K562 (cell line): Measurements from ENCODE around the gene RAI1. TPM values are rescaled to one million over a fixed set of nuclear protein-coding genes. Genes with fewer than 3 reads are reported as not detected.

Experiments used
- CBFB ChIP-seq: sonication (generic); formaldehyde crosslinking; IDR thresholded peaks from 2 replicates; pipeline ENCODE4 v1.4.0; 2020; ENCODE audit warnings: mild to moderate bottlenecking, missing genetic modification reagents
- CGGBP1 ChIP-seq: fragments of 250-450 bp; sonication (Bioruptor Pico); IDR thresholded peaks from 2 replicates; pipeline ENCODE4 v1.9.0; 2021; ENCODE audit warnings: mild to moderate bottlenecking
- E2F8 ChIP-seq: fragments of 450-650 bp; IDR thresholded peaks from 2 replicates; pipeline ENCODE4 v1.7.1; 2018; ENCODE audit warnings: mild to moderate bottlenecking, low read depth; ENCODE audit not compliant: partially characterized antibody
- FUS ChIP-seq: fragments of 200-400 bp; formaldehyde crosslinking; optimal IDR thresholded peaks from 2 replicates; pipeline ENCODE3; 2017; ENCODE audit warnings: low read depth, low read length
- HDGF ChIP-seq: fragments of 450-650 bp; IDR thresholded peaks from 2 replicates; pipeline ENCODE4 v1.6.1; 2016
- KDM1A ChIP-seq, 2 experiments: fragments of 450-650 bp; IDR thresholded peaks; 2 replicates each; pipeline ENCODE4 v1.6.1; 2016; ENCODE audit warnings: mild to moderate bottlenecking in 2 of 2
- MLLT1 ChIP-seq, 2 experiments: fragments of 450-650 bp; IDR thresholded peaks; 2 replicates each; pipeline ENCODE4 v1.6.1; 2016
- NR0B1 ChIP-seq: fragments of 450-650 bp; IDR thresholded peaks from one replicate; pipeline ENCODE4 v1.6.1; 2018; ENCODE audit warnings: mild to moderate bottlenecking, moderate library complexity; ENCODE audit not compliant: partially characterized antibody
- PURB ChIP-seq: sonication (generic); formaldehyde crosslinking; IDR thresholded peaks from 2 replicates; pipeline ENCODE4 v1.9.0; 2021; ENCODE audit warnings: low read depth, mild to moderate bottlenecking, missing genetic modification reagents
- RBM22 ChIP-seq: fragments of 200-400 bp; formaldehyde crosslinking; IDR thresholded peaks from 2 replicates; pipeline ENCODE4 v1.6.1; 2018; ENCODE audit warnings: low read length, low read depth; ENCODE audit not compliant: poor library complexity, severe bottlenecking
- SRSF7 ChIP-seq: fragments of 200-400 bp; formaldehyde crosslinking; optimal IDR thresholded peaks from 2 replicates; pipeline ENCODE3; 2017; ENCODE audit warnings: mild to moderate bottlenecking, low read depth, low read length
- TCF7L2 ChIP-seq: fragments of 150-350 bp; IDR thresholded peaks from 2 replicates; pipeline ENCODE4 v1.6.1; 2016; ENCODE audit warnings: low read depth, mild to moderate bottlenecking, low read length, moderate library complexity
- TEAD2 ChIP-seq: fragments of 450-650 bp; IDR thresholded peaks from 2 replicates; pipeline ENCODE4 v1.6.1; 2016; ENCODE audit warnings: missing genetic modification characterization, control low read depth, missing compliant biosample characterization
- TFAP4 ChIP-seq: sonication (generic); formaldehyde crosslinking; IDR thresholded peaks from 2 replicates; pipeline ENCODE4 v1.8.0; 2022; ENCODE audit warnings: missing genetic modification reagents, mild to moderate bottlenecking, moderate library complexity, borderline replicate concordance
- YBX1 ChIP-seq: fragments of 450-650 bp; IDR thresholded peaks from 2 replicates; pipeline ENCODE4 v1.7.1; 2016; ENCODE audit warnings: mild to moderate bottlenecking
- ZBTB12 ChIP-seq: fragments of 250-450 bp; sonication (Bioruptor Pico); IDR thresholded peaks from 2 replicates; pipeline ENCODE4 v1.4.0; 2020
- ZBTB17 ChIP-seq: fragments of 450-650 bp; formaldehyde crosslinking; IDR thresholded peaks from 2 replicates; pipeline ENCODE4 v1.4.0; 2020; ENCODE audit warnings: mild to moderate bottlenecking
- ZFP30 ChIP-seq: fragments of 250-450 bp; sonication (Bioruptor Pico); IDR thresholded peaks from 2 replicates; pipeline ENCODE4 v1.8.0; 2022; ENCODE audit warnings: moderate library complexity, mild to moderate bottlenecking, inconsistent platforms, borderline replicate concordance
- ZNF121 ChIP-seq: sonication (generic); formaldehyde crosslinking; conservative IDR thresholded peaks from 2 replicates; pipeline ENCODE4 v1.8.0; 2022; ENCODE audit warnings: missing genetic modification reagents
- ZNF274 ChIP-seq: IDR thresholded peaks from 2 replicates; pipeline ENCODE4 v1.6.1; 2011; ENCODE audit warnings: low read depth, mild to moderate bottlenecking, low read length, moderate library complexity, borderline replicate concordance
- polyA plus RNA-seq, 8 experiments: library from polyadenylated mRNA; depleted of rRNA in 4 of 8; stranded (reverse) in 5 of 8; unstranded in 3 of 8; fragments of >200 nt; fragmentation: Nextera tagmentation in 2 of 8; fragmentation: Illumina TruSeq in 1 of 8; extraction: Ambion mirVana in 2 of 8; extraction: Trizol in 1 of 8; gene quantifications; 2 replicates each; pipeline versions ENCODE4 v1.2.1 to v1.2.3, GENCODE V29; 2011 to 2014; ENCODE audit warnings: inconsistent platforms in 1 of 8, missing spikeins in 1 of 8
- total RNA-seq, 7 experiments: library from RNA; depleted of rRNA in 6 of 7; stranded (reverse); fragments of >200 nt in 6 of 7; fragmentation: Illumina TruSeq in 2 of 7; extraction: Trizol in 2 of 7; gene quantifications; 2 replicates each; pipeline versions ENCODE4 v1.2.1 to v1.2.3, GENCODE V29; 2011 to 2021; ENCODE audit warnings: low replicate concordance in 1 of 7

The RAI1 gene
- total and polyA plus RNA-seq, 9 of the 15 experiments (the other 6 are each of a cell fraction or from before 2014, with no cell fraction given), result 0.68 to 19.9 (median 5.5) TPM

GRCh38 chr17:17812211-17813054 is 131.2 kb downstream of the RAI1 start (continued):
- TF ChIP-seq MLLT1 (IDR thresholded peaks at IDR 0.05) (peak in 1 of 2 experiments; percentile 70; a peak in 2 of 4 replicates), TFAP4 (CRISPR knock-in tag) (peak; percentile 67; the same call in 1 of the 2 replicates), ZBTB12 (CRISPR knock-in tag) (no peak), CGGBP1 (CRISPR knock-in tag) (no peak), KDM1A (IDR thresholded peaks at IDR 0.05) (no peak), TEAD2 (no peak), FUS (no peak), NR0B1 (no peak), TCF7L2 (no peak), CBFB (no peak), ZNF121 (CRISPR knock-in tag) (no peak), RBM22 (peak; percentile 95), SRSF7 (no peak), PURB (CRISPR knock-in tag) (no peak), ZNF274 (no peak), HDGF (no peak), ZBTB17 (CRISPR knock-in tag) (peak; percentile 62; the same call in 1 of the 2 replicates), E2F8 (no peak), ZFP30 (CRISPR knock-in tag) (no peak), YBX1 (no peak)
